Activated CD4-positive, CD25-positive, alpha-beta regulatory T cell (primary cell): ENCODE results near the gene MLN.

Source experiments
- DNase-seq, 4 experiments: peaks; one replicate each; lab custom pipeline; 2025; lab: John Stamatoyannopoulos, UW

MLN gene

DNA sequence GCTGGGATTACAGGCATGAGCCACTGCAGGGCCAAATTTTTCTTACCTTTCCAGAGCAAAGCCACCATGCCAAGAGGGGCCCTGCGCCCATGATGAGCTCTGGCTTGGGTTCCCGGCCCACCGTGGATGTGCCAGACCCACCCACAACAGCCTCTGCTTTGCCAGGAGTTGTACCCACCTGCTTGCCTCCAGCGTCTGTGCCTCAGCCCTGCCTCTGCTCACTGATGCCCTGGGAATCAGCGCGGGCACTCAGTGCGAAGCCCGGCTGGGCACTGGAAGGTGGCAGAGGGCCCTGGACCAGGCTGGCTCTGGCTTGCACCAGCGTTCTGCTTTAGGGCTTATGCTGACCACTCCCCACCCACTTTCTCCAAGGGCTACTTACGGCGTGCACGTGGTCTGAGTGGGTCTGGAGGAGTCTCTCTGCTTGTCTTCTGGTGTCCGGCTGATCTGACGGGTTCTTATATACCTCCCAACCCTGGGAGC lies at the start of gene MLN:
Gene MLN, minus strand, starts transcription at position 433 of the 483 bp plus-strand sequence. CDS start 2,840 bp downstream, outside the sequence.
- DNase-seq, result no peak

GRCh38 chr6:33853026-33853425 lies 49.2 kb upstream of the MLN start:
- DNase-seq, result no peak

DNA sequence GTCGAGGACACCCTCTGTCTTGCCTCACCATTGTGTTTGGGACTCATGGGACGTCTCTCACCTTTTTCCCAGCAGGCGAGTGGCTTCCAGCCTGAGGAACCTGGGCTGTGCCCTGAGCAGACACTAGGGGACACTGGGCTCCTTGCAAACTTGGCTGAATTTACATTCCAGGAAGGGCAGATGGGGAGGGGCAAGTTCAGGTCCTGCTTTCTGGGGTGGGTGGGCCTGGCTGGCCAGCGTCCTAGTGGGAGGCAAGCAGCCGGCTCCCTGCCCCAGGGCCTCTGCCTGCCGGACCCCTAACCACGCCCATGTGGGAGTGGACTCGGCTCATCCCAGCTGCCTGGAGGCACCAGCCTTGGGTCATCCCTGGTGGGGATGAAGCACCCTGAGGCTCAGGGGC lies 48.2 kb upstream of the MLN start:
- no peak for DNase-seq

GRCh38 chr6:33850869-33851541 lies 47.2 kb upstream of the MLN start:
- no peak for DNase-seq

GRCh38 chr6:33850296-33850695 lies 46.5 kb upstream of the MLN start:
- no peak for DNase-seq

DNA sequence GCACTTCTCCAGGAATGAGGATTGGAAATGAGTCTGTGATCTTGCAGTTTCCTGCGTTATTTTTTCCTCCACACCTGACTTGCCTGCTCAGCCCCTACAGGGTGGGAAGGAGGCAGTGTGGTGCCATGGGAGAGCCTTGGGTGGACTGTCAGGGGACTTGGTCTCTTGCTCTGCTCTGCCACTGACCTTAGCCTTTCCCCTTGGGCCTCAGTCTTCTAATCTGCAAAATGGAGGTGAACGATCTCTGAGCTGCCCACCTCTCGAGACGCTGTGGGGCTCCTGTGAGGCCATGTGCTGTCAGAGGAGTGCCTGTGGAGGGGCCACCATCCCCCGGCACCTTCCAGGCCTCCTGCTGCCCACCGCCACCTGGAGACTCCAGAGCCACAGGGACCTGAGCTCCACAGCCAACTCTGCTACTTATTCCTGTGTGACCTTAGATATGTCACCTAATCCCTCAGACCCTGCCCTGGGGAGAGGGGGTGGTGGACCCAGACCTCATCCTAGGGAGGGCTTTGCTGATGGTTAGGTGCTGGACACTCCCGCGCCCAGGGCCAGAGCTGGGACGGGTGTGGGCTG lies 45.8 kb upstream of the MLN start:
- no peak for DNase-seq

- no peak for DNase-seq
These were observed 44.7 kb upstream of the MLN start for GRCh38 chr6:33848484-33848883.

GRCh38 chr6:33847867-33848266 lies 44.1 kb upstream of the MLN start:
- no peak for DNase-seq

DNA sequence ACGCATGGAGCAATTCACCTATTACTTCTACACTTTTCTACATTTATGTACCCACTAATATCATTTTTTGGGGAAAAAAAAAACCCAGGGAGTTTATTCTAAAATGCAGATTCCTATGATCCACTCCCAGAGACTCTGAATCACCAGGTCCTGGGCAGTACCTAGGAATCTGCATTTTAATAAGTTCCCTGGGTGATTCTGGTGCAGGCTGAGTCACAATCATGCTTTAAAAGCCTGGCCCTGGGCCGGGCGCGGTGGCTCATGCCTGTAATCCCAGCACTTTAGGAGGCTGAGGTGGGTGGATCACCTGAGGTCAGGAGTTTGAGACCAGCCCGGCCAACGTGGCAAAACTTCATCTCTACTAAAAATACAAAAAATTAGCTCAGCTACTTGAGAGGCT lies 43.3 kb upstream of the MLN start:
- DNase-seq, result no peak

DNA sequence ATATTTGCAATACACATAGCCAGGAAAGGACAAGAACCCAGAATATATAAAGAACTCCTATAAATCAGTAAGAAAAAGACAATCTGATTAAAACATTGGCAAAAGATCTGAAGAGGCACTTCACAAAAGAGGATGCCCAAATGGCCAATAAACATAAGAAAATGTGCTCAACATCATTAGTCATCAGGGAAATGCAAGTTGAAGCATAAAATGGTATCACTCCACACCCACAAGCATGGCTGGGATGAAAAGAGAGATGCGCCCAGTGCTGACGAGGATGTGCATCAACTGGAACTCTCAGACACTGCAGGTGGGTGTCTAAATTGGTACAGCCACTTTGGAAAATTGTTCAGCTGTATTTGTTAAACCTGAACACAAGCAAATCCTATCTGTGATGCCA lies 42.4 kb upstream of the MLN start:
- no peak for DNase-seq

DNA sequence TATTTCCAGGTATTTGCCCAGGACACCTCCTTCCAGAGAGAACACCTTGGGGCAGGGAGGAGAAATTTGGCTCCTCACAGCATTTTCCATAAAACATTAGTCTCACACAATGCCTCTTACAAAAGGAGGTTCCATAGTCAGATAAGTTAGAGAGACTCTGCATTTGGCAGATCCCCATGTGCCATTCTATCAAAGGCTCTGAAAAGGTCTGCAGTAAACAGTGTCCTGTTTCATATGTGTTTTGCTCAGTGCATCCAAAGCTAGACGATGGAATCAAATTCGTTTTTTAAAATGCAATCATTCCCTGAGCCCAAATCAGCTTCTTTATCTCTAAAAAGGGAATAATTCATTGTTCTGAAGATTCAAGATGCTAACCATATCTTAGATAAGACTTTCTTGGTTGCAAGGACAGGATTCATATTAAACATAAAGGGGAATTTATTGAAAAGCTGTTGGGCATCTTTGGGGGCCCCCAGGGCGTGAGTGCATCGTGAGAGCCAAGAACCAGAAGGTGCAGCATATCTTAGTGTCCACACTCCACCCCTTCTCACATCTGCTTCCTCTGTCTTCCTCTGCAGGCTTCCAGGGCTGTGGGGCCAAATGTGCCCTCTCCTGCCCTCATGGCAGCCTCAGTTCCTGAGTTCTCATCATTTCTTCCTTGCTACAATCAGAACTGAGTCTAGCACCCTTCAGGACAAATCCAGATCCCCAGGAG lies 41.4 kb upstream of the MLN start:
- no peak for DNase-seq

DNA sequence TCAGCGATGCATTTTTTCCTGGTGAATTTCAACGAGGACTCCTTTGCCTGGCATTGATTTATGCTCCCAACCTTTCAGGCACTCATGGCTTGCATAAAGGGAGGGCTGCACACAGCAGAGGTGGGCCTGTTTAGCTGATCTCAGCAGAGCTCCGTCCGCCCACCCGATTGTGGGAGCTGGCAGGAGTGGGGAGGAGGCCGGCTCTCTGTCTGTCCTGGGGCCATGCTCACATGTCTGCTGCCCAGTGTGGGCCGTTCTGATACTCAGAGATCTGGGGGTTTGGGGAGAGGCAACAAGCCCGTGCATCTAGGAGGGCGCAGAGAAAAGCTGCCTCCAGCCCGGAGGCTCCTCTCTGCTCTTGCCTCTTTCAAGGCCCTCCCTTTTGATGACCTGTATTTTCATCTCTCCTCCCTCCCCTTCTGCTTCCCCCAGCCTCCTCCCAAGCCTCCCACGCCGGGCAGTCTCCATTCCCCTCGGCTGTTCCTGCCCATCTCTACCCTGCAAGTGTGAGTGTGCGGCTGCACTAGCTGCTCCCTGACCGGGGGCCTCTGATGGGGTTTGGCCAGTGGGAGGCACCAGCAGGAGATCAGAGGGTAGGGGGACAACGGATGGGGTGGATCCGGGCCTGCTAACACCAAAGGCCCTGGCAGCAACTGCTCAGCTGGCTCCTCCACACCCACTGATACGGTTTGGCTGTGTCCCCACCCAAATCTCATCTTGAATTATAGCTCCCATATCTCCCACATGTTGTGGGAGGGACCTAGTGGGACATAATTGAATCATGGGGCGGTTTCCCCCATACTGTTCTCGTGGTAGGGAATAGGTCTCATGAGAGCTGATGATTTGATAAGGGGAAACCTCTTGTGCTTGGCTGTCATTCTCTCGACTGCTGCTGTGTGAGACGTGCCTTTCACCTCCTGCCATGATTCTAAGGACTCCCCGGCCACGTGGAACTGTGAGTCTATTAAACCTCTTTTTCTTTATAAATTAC lies 39.6 kb upstream of the MLN start:
- no peak for DNase-seq

DNA sequence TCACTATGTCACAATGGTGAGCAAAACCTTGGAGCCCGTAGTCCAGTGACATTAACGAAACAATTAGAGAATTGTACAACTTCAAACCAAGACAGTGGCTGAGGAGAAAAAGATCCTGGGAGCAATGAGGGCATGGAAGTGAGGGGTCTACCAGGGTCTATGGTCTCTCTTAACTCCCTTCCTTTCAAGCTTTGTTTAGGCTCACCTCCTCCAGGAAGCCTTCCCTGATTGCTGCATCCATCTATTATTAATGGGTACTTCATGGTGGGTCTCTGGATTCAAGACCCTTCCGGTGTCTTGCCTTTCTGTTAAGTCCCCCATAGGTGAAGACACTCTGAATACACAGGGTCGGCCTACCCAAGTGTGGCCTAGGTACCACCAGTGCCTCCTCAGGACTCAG lies 38.1 kb upstream of the MLN start:
- DNase-seq, result no peak

DNA sequence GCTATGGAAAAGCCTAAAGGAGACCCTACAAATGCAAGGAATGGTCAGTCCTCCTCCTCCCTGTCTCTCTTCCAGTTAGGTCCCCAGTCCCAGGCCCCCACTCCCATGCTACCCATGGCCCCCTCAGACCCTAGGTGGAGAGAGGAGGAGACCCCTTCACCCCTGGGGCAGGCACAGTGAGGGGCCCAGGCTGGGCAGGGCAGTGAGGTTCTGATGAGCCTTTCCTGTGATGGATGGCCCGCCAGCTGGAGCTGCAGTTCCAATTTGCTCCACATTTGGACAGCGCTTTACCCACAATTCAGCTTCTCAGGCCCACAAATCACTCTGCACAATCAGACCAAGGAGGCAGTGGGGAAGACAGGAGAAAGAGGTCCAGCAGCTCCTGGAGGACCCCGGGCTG lies 37.3 kb upstream of the MLN start:
- DNase-seq, result no peak

DNA sequence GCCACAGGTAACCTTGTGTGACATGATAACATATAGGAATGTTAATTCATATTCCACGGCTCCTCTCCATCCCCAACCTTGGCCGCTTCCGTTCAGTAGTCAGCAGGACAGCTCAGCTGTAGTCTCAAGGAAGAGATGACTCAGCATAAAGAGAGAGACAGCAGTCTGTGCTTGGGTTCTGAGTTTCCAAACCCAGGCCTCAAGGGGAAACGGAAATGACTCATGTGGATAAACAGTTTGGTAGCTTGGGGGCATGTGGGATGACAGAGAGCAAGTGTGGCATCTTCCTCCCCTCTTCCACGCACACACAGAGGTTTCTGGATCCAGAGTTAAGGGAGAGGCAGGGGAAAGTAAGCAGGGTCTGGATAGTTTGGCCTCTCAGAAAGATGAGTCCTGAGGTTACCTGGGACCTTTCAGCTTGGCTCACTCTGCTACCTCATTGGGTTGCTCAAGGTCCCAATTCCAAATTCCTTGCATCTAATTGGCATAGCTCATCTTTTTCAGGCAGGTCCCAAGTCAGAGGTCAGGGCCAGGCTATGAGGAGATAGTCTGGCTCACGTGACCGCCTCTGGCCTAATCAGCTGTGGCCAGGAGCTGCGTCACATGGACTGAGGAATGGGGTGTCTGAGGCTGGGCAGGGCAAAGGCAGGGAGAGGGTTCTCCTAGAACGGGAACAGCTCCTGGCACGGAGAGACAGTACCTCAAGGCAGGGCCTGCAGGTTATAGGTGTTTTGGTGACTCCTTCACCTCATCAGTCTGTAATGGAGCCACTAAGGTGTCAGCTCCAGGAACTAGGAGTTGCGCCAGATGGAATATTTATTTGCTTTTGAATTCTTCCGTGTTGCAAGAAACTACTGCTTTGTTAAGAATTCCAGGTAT lies 36.5 kb upstream of the MLN start:
- no peak for DNase-seq

- DNase-seq, result no peak
These were observed 35.7 kb upstream of the MLN start for GRCh38 chr6:33839399-33840047.

GRCh38 chr6:33838983-33839382 lies 35.2 kb upstream of the MLN start:
- no peak for DNase-seq

- no peak for DNase-seq
These were observed 34.3 kb upstream of the MLN start for GRCh38 chr6:33837971-33838665.

- DNase-seq, result no peak
These were observed 33.1 kb upstream of the MLN start for GRCh38 chr6:33836806-33837469.
